ENCODE measurements around the gene NOSIP.

The NOSIP gene

GRCh38 chr19:49573425-49573824, 6.9 kb downstream of the NOSIP start:
- DNase-seq (ENCODE audit: extremely low read depth in 1 of 2, low read depth in 1 of 2), result no peak

DNA sequence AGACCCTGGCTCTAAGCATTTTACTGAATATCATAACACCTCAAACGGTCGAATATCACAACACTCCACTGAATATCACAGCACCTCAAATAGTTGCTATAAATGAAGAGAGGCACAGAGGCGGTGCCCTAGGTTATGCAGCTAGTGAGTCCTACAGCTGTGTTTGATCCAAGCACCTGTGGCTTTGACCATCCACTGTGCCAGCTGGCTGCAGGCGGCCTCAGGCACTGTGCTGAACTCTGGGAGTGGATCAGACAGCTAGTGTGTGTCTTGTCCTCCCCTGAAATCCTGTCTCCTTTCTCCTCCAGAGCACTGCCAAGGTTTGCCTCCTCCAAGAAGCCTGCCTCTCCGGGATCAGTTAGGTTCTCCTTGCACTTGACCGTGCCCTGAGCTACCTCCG, 7.3 kb downstream of the NOSIP start:
- no peak for DNase-seq (ENCODE audit: extremely low read depth in 1 of 2, low read depth in 1 of 2)

DNA sequence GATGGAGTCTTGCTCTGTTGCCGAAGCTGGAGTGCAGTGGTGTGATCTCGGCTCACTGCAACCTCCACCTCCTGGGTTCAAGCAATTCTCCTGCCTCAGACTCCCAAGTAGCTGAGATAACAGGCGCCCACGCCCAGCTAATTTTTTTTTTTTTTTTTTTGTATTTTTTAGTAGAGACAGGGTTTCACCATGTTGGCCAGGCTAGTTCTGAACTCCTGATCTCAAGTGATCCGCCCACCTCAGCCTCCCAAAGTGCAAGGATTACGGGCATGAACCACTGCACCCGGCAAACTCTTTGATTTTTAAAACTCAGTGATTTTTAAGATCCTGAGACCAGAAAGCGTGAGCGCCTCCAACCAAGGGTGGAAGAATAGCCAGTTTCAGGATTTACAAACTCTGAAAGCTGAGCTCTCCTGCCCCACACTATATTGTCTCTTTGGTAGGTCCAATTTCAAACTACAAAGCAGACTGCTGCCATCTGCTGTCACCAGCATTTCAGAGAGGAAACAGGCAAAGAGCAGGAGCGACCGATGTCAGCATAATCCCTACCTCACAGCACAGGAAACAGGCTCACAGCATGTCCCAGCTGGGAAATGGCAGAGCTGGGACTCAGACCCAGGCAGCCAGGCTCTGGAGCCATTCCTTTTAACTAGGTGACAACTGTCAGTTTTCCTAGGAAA, 9.2 kb downstream of the NOSIP start:
- no peak for DNase-seq (ENCODE audit: extremely low read depth in 1 of 2, low read depth in 1 of 2)

DNA sequence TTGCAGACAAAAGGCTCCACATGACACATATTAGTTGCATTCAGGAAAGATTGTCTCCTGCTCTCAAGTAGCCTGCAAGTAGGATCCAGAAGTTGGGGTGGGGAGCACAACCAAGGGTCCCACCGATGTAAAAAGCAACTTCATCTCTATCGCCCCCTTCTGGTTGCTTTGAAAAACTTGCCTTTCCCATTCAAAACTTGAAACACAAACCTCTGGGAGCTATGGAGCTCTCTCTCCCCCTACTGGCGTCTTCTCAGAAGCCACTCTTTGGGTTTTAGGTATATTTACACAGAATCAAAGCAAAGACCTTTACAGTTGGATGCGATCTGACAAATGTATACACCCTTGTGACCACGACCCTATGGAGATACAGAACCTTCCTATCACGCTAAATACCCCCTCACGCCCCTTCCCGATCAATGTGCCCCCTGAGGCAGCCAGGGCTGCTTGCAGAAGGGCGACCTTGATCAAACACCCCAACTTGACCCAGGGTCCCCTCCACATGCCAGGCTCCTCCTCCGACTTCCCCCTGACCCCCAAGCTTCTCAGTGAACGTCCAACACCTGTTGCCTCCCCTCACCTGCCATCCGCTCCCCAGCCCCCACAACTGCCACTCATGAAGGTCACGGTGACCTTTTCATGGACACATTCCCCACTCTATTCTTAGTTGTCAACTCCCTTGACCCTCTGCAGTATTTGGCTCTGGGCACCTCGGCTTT, 10.1 kb downstream of the NOSIP start:
- DNase-seq (ENCODE audit: extremely low read depth in 1 of 2, low read depth in 1 of 2), result no peak

DNA sequence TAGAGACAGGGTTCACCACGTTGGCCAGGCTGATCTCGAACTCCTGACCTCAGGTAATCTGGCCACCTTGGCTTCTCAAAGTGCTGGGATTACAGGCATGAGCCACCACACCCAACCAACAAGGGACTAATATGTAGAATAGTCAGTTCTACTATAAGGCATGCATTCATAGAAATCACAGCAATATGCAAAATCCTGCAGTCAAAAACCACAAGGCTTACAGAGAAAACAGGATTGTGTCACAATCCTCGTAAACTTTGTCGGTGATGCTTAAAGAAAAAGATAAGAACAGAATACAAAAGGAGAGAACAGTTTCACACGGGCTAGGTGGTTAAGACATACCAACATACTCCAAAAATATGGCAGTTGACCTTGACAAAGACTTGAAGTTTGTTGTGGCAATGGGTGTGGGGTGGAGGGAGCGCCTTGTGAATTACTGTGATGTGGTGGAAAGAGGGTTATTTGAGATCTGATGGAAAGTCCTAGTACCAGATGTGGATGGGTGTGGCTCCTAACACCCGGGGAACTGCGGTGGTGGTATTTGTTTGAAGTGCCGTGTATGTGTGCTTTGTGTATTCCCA, 12.4 kb downstream of the NOSIP start:
- no peak for DNase-seq (ENCODE audit: extremely low read depth in 1 of 2, low read depth in 1 of 2)

- no peak for DNase-seq (ENCODE audit: extremely low read depth in 1 of 2, low read depth in 1 of 2)
Observed at GRCh38 chr19:49566302-49566701, 14.1 kb downstream of the NOSIP start.

GRCh38 chr19:49565261-49565660, 15.1 kb downstream of the NOSIP start:
- DNase-seq (ENCODE audit: extremely low read depth in 1 of 2, low read depth in 1 of 2), result no peak

- no peak for DNase-seq (ENCODE audit: extremely low read depth in 1 of 2, low read depth in 1 of 2)
Observed at GRCh38 chr19:49564616-49565045, 15.7 kb downstream of the NOSIP start.

- no peak for DNase-seq (ENCODE audit: extremely low read depth in 1 of 2, low read depth in 1 of 2)
Observed at GRCh38 chr19:49560358-49560900, 19.9 kb downstream of the NOSIP start.

GRCh38 chr19:49559928-49560327, 20.4 kb downstream of the NOSIP start:
- no peak for DNase-seq (ENCODE audit: extremely low read depth in 1 of 2, low read depth in 1 of 2)

DNA sequence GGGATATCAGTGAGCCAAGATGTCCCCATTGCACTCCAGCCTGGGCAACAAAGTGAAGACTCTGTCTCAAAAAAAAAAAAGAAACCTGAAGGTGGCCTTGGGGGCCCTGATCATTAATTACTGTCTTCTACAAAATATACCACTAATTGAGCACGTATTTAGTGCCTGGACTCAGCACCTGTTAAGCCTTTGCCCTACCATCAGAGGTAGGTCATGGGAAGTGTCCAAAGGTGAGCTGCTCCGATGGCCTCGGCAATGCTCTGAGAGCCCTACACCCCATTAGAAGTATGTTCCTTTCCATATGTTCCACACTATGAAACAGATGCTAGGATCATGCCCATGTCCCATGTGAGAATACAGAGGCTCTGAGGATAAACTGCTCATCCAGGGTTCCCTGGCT, 20.9 kb downstream of the NOSIP start:
- no peak for DNase-seq (ENCODE audit: extremely low read depth in 1 of 2, low read depth in 1 of 2)

DNA sequence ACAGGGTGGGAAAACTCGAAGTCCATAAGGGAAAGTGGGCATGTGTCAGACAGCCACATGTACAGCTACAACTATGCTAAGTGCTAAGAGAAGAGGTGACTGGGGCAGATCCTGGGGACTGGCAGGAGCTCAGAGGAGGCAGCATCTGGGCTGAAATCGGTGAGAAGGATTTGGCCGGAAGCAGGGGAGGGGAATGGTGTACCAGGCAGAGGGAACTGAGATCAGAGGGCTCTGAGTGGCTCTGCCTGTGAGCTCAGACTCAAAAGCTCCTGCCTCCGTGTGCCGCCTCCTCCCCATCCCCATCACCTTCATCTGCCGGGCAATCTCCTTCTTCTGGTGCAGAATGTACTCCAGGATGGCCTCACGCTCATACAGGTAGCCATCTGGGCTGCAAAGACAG, 21.8 kb downstream of the NOSIP start:
- DNase-seq (ENCODE audit: extremely low read depth in 1 of 2, low read depth in 1 of 2), result no peak

- DNase-seq (ENCODE audit: extremely low read depth in 1 of 2, low read depth in 1 of 2), result no peak
Observed at GRCh38 chr19:49557641-49558325, 22.6 kb downstream of the NOSIP start.

- no peak for DNase-seq (ENCODE audit: extremely low read depth in 1 of 2, low read depth in 1 of 2)
Observed at GRCh38 chr19:49556412-49557398, 23.7 kb downstream of the NOSIP start.

DNA sequence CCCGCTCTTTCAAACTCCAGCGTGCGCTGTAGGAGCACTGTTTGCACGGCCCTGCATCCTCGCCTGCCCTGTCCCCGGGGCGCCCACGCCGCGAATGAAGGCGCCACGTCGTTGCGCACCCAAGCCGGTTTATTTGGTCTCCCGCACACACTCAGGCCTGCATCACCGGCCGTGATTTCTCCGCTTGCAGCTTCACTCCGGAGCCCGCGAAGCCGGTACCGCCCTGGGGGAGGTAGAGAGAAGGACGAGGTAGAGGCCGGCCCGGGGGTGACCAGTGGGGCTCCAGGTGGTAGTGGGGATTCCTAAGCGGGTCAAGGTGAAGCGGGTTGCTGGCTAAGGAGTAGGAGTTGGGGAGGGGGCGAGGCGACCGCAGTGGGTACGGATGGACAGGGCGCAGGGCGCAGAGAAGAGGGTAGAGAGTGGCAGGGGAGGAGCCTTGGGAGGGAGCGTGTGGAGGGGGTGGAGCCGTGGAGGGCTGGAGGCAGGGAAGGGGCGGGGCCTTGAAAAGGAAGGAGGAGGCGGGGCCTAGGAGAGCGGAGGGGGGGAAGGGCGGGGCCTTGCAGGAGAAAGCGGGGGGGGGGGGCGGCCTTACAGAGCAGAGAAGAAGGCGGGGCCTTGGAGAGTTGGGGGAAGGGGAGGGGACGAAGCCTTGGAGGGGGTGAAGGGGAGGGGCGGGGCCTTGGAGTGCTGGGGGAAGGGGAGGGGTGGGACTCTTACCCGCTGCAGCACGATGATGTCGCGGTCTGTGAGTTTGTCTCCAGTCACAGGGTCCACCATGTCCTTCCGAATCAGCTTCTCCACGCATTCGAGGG, 24.6 kb downstream of the NOSIP start:
- peak in 1 of 2 donors; percentile 78 for DNase-seq (ENCODE audit: extremely low read depth in 1 of 2, low read depth in 1 of 2)

GRCh38 chr19:49554701-49555181, 25.6 kb downstream of the NOSIP start:
- peak in 1 of 2 donors; percentile 61 for DNase-seq (ENCODE audit: extremely low read depth in 1 of 2, low read depth in 1 of 2)

DNA sequence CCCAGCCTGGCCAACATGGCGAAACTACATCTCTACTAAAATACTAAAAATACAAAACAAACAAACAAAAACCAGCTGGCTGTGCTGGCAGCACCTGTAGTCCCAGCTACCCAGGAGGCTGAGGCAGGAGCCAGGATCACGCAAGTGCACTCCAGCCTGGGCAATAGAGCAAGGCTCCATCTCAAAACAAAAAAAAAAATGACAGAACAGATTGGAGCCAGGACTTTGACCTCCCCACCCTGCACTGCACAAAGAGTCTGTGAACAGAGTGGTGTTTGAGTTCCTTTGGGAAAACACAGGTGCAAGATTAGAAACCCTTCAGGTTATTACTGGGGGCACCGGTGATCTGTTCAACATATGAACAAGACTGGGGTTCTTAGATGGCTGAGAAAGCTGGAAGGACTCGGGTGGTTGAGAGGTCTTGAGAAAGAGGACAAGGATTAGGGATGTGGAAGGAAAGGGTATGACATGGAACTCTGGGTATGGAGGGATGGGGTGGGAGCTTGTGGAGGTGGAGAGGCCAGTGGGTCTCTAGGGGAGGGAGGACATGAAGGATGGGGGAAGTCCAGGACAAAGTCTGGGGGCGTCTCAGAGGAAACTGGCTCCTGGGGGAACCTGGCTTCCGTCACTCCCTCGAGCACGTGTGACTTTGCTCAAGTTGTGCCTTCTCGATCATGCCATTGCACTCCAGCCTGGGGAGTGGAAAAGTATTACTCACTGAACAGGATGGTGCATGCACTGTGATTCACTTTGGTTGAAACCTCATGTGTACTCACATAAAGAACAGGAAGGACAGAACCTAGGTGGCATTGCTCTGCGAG, 26.7 kb downstream of the NOSIP start:
- peak in 1 of 2 donors; percentile 71 for DNase-seq (ENCODE audit: extremely low read depth in 1 of 2, low read depth in 1 of 2)

DNA sequence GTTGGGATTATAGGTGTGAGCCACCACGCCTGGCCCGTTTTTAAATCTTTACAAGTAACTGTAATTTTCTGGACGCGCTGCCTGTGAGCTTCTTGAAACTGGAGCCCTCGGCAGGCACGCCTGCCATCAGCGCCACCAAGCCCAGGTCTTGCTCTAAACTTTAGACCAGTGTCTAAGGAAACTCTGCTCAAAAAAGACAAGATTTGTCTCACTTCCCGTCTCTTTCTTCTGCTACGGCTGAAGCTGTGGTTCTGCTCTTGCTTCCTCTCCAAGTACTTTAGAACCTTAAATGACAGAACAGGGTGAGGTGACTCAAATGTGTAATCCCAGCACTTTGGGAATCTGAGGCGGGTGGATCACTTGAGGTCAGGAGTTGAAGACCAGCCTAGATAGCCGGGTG, 27.6 kb downstream of the NOSIP start:
- DNase-seq (ENCODE audit: extremely low read depth in 1 of 2, low read depth in 1 of 2), result no peak

Data from stimulated activated CD8-positive, alpha-beta memory T cell treated with anti-CD3 and anti-CD28 coated beads, Interleukin-7, amount 100 ng/mL, for 48 hours (primary cell).